B cell (primary cell): ENCODE measurements around the gene ME1.

Experiments
- CTCF ChIP-seq: fragments of 200-600 bp; IDR thresholded peaks from one replicate; pipeline ENCODE4 v1.8.0; 2022; ENCODE audit warnings: antibody characterized with exemption, mild to moderate bottlenecking
- EZH2 ChIP-seq: IDR thresholded peaks from 2 replicates; pipeline ENCODE4 v1.6.1; 2012; ENCODE audit warnings: borderline replicate concordance, low read depth, mild to moderate bottlenecking, moderate library complexity, low read length; ENCODE audit not compliant: insufficient read depth, poor library complexity, severe bottlenecking

GRCh38 chr6:83411731-83412130 is 19.1 kb downstream of the ME1 start:
- no peak for TF ChIP-seq CTCF
- TF ChIP-seq EZH2, result no peak
